Astrocyte of the cerebellum (primary cell): Measurements from ENCODE around the gene CPED1.

ENCODE experiments used
- DNase-seq: peaks from one replicate; pipeline ENCODE4 v3.0.0-alpha.2; 2011; ENCODE audit warnings: low read depth
- H3K4me3 ChIP-seq: 2 replicates; pipeline ENCODE4 v1.5.1; 2011; ENCODE audit warnings: mild to moderate bottlenecking, low read depth, low read length, moderate library complexity
- CTCF ChIP-seq: IDR thresholded peaks from 2 replicates; pipeline ENCODE4 v1.5.1; 2012; ENCODE audit warnings: low read length, low read depth, moderate library complexity, mild to moderate bottlenecking; ENCODE audit errors: missing control alignments
- in situ Hi-C: cut with HindIII; loops from 2 replicates; pipeline ENCODE4 v1.10.0; 2017; ENCODE audit warnings: low sequenced_read_pairs

The CPED1 gene

GRCh38 chr7:121275204-121275603 lies 286.7 kb downstream of the CPED1 start:
- no peak for DNase-seq
- H3K4me3 ChIP-seq = no peak overlapping the region
- no peak for TF ChIP-seq CTCF
- in situ Hi-C loops = no loop called here

- no peak for DNase-seq
- no peak for TF ChIP-seq CTCF
- H3K4me3 ChIP-seq = no peak overlapping the region
- in situ Hi-C loops = no loop called here
These were observed 287.8 kb downstream of the CPED1 start for GRCh38 chr7:121276313-121276712.

GRCh38 chr7:121278120-121279021 lies 289.9 kb downstream of the CPED1 start:
- in situ Hi-C loops = no loop called here
- DNase-seq = no peak
- TF ChIP-seq CTCF = no peak
- no peak overlapping the region for H3K4me3 ChIP-seq

GRCh38 chr7:121279060-121279620 lies 290.6 kb downstream of the CPED1 start:
- TF ChIP-seq CTCF = no peak
- in situ Hi-C loops = no loop called here
- H3K4me3 ChIP-seq = no peak overlapping the region
- peak; percentile 65 for DNase-seq

- no peak overlapping the region for H3K4me3 ChIP-seq
- DNase-seq = no peak
- in situ Hi-C loops = no loop called here
- no peak for TF ChIP-seq CTCF
These were observed 291.3 kb downstream of the CPED1 start for GRCh38 chr7:121279822-121280221.

GRCh38 chr7:121280656-121281055 lies 292.1 kb downstream of the CPED1 start:
- no peak overlapping the region for H3K4me3 ChIP-seq
- DNase-seq = no peak
- in situ Hi-C loops = no loop called here
- TF ChIP-seq CTCF = no peak
